PC-9 (cell line): ENCODE data around the gene GRIP2. TPM values are rescaled to one million over a fixed set of nuclear protein-coding genes. Genes with fewer than 3 reads are reported as not detected.

ENCODE experiments used
- BruUV-seq: library from RNA; stranded (reverse); fragments of 400-500 nt; replicated peaks from 2 replicates; lab custom pipeline; 2021; lab: Mats Ljungman, UMichigan
- CTCF ChIA-PET: fragments of 300-600 bp; sonication (Branson Sonifier 250); formaldehyde crosslinking; loops from one replicate; lab custom pipeline; 2022; ENCODE audit warnings: antibody characterized with exemption; lab: Charles Lee
- POLR2A ChIA-PET: fragments of 300-600 bp; sonication (Branson Sonifier 250); formaldehyde crosslinking; loops from one replicate; lab custom pipeline; 2022; ENCODE audit warnings: antibody characterized with exemption; ENCODE audit not compliant: unreplicated experiment; lab: Charles Lee
- DNase-seq, 2 experiments: peaks; one replicate each; pipeline versions ENCODE4 v3.0.0 to v3.0.0-alpha.2; 2015 to 2022; ENCODE audit warnings: mixed read lengths in 1 of 2
- H2AFZ ChIP-seq: fragments of 200-600 bp; sonication (generic); 2 replicates; pipeline ENCODE4 v1.8.1; 2017; ENCODE audit warnings: antibody characterized with exemption
- H3F3A ChIP-seq: fragments of 200-600 bp; sonication (generic); 2 replicates; pipeline ENCODE4 v1.8.1; 2017; ENCODE audit warnings: antibody characterized with exemption, mild to moderate bottlenecking, low read depth; ENCODE audit not compliant: insufficient read depth
- H3K27ac ChIP-seq: fragments of 200-600 bp; sonication (generic); 2 replicates; pipeline ENCODE4 v1.6.1; 2016; ENCODE audit warnings: mixed run types
- H3K27me3 ChIP-seq: fragments of 200-600 bp; sonication (generic); 2 replicates; pipeline ENCODE4 v1.6.1; 2016; ENCODE audit warnings: low read depth, mixed run types; ENCODE audit not compliant: insufficient read depth
- H3K36me3 ChIP-seq: fragments of 200-600 bp; sonication (generic); 2 replicates; pipeline ENCODE4 v1.6.1; 2016; ENCODE audit warnings: low read depth, mixed run types
- H3K4me1 ChIP-seq: fragments of 200-600 bp; sonication (generic); replicated peaks from 2 replicates; pipeline ENCODE4 v1.6.1; 2016; ENCODE audit warnings: mixed run types; ENCODE audit not compliant: insufficient read depth
- H3K4me2 ChIP-seq: fragments of 200-600 bp; sonication (generic); 2 replicates; pipeline ENCODE4 v1.6.1; 2017; ENCODE audit warnings: mixed run types
- H3K4me3 ChIP-seq: fragments of 200-600 bp; sonication (generic); 2 replicates; pipeline ENCODE4 v1.6.1; 2016; ENCODE audit warnings: mixed run types
- H3K79me2 ChIP-seq: fragments of 200-600 bp; sonication (generic); 2 replicates; pipeline ENCODE4 v1.6.1; 2017; ENCODE audit warnings: low read depth, mixed run types
- H3K9me2 ChIP-seq: fragments of 200-600 bp; sonication (generic); 2 replicates; pipeline ENCODE4 v1.8.1; 2017; ENCODE audit warnings: mild to moderate bottlenecking; ENCODE audit not compliant: insufficient read depth
- H3K9me3 ChIP-seq: fragments of 200-600 bp; sonication (generic); 2 replicates; pipeline ENCODE4 v1.8.1; 2016; ENCODE audit warnings: low read depth; ENCODE audit not compliant: insufficient read depth
- H4K20me1 ChIP-seq: fragments of 200-600 bp; sonication (generic); 2 replicates; pipeline ENCODE4 v1.8.1; 2017; ENCODE audit not compliant: insufficient read depth
- CTCF ChIP-seq: fragments of 200-600 bp; sonication (generic); conservative IDR thresholded peaks from 2 replicates; pipeline ENCODE4 v1.6.1; 2017; ENCODE audit warnings: mixed run types, antibody characterized with exemption, mild to moderate bottlenecking, moderate library complexity
- EZH2 ChIP-seq: fragments of 200-600 bp; sonication (generic); IDR thresholded peaks from 2 replicates; pipeline ENCODE4 v1.8.0; 2017; ENCODE audit warnings: antibody characterized with exemption, low read depth
- intact Hi-C: fragments of 100-400 bp; cut with micrococcal nuclease; formaldehyde crosslinking; loops from one replicate; pipeline ENCODE4 v1.10.0; 2022; ENCODE audit not compliant: unreplicated experiment
- total RNA-seq: library from RNA; stranded (reverse); gene quantifications from 2 replicates; pipeline ENCODE4 v1.2.3, GENCODE V29; 2021

GRIP2 gene
- total RNA-seq, 1 experiment from 2014 or later, result not detected

DNA sequence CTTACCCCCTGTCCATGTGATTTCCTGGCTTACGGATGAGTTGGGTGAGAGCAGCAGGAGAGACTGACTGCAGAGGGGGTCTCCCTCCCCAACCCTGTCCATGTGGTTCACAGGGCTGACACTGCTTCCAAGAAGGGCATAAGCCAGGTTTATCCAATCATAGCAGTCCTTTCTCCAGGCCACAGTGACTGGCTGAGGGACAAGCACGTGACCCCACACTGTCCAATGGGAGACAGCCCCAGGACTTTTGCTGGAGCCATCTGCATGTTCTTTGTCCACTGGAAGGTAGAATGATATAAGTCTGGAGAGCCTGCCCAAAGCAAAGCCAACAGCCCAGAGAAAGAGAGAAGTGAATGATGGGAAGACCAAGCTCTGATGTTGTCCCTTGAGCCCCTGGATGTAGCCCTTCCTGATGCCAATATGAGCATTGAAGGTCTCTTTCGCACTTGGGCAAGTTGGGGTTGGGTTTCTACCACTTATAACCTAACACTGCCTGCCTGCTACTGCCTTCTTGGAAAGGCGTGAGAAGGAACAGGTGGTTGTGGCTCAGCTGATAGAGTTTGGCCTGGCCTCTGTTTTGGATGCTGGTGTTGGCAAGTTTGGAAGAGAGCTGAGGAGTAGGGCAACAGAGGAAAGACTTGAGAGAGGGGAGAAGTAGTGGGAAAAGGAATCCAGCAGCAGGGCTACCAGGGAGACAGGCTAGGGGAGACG is 41.3 kb upstream of the GRIP2 start:
- no peaks in the 10 kb centered on the region; the same call in 1 of the 2 replicates for H3F3A ChIP-seq
- no peaks in the 10 kb centered on the region for H3K9me3 ChIP-seq
- no peaks in the 10 kb centered on the region for H3K36me3 ChIP-seq
- H3K27ac ChIP-seq, result no peak overlapping the region
- intact Hi-C loops, result no loop called here
- no peak for DNase-seq
- no TSS peak for BruUV-seq
- no peaks in the 10 kb centered on the region for H3K9me2 ChIP-seq
- ChIA-PET POLR2A (no interaction called here), CTCF (no interaction called here)
- no peak overlapping the region for H2AFZ ChIP-seq
- H3K27me3 ChIP-seq, result peaks cover 93% of the 10 kb centered on the region
- no peaks in the 10 kb centered on the region for H3K4me1 ChIP-seq
- no peaks in the 10 kb centered on the region for H3K79me2 ChIP-seq
- H3K4me3 ChIP-seq, result no peak overlapping the region
- TF ChIP-seq EZH2, result no peak
- no peaks in the 10 kb centered on the region for H4K20me1 ChIP-seq
- H3K4me2 ChIP-seq, result no peak overlapping the region

- Histone ChIP-seq H3F3A (no peaks in the 10 kb centered on the region; the same call in 1 of the 2 replicates), H3K4me3 (no peak overlapping the region), H3K9me2 (no peaks in the 10 kb centered on the region), H3K36me3 (no peaks in the 10 kb centered on the region), H3K4me1 (no peaks in the 10 kb centered on the region), H2AFZ (no peak overlapping the region), H4K20me1 (no peaks in the 10 kb centered on the region), H3K27me3 (peaks cover 98% of the 10 kb centered on the region), H3K79me2 (no peaks in the 10 kb centered on the region), H3K9me3 (no peaks in the 10 kb centered on the region), H3K4me2 (no peak overlapping the region), H3K27ac (no peak overlapping the region)
- ChIA-PET POLR2A (no interaction called here), CTCF (no interaction called here)
- no peak for DNase-seq
- BruUV-seq, result no TSS peak
- TF ChIP-seq CTCF (no peak), EZH2 (no peak)
- intact Hi-C loops, result no loop called here
Observed at GRCh38 chr3:14577897-14578296, 37.8 kb upstream of the GRIP2 start.

DNA sequence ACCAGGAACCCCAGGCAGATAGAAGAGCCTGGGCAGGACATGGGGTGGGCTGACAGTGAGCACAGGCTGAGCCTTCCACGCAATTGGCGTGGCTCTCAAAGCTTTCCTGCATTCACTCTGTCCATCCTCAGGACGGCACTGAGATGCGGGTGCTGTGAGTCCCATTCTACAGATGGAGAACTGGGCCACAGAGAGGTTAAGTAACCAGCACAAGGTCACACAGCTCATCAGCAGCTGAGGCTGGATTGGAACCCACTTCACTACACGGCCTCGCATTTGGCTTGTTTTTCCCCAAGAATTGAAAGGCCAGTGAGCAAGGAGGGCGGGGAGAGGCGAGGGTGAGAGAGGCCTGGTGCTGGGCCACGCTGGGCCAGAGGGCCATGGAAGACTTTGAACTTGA is 36.0 kb upstream of the GRIP2 start:
- H4K20me1 ChIP-seq, result no peaks in the 10 kb centered on the region
- no peak overlapping the region for H3K4me2 ChIP-seq
- H3K4me3 ChIP-seq, result no peak overlapping the region
- H3K27ac ChIP-seq, result no peak overlapping the region
- BruUV-seq, result no TSS peak
- intact Hi-C loops, result no loop called here
- TF ChIP-seq CTCF, result no peak
- no peak for TF ChIP-seq EZH2
- peaks cover 95% of the 10 kb centered on the region for H3K27me3 ChIP-seq
- no peak for DNase-seq
- H3F3A ChIP-seq, result no peaks in the 10 kb centered on the region; the same call in 1 of the 2 replicates
- H3K79me2 ChIP-seq, result no peaks in the 10 kb centered on the region
- H3K9me2 ChIP-seq, result no peaks in the 10 kb centered on the region
- H2AFZ ChIP-seq, result no peak overlapping the region
- no peaks in the 10 kb centered on the region for H3K9me3 ChIP-seq
- H3K4me1 ChIP-seq, result no peaks in the 10 kb centered on the region
- H3K36me3 ChIP-seq, result no peaks in the 10 kb centered on the region
- CTCF ChIA-PET, result no interaction called here
- POLR2A ChIA-PET, result no interaction called here
